Activated naive CD4-positive, alpha-beta T cell treated with anti-CD3 and anti-CD28 coated beads for 36 hours (primary cell): ENCODE data around the gene PTPRU. TPM values are rescaled to one million over a fixed set of nuclear protein-coding genes. Genes with fewer than 3 reads are reported as not detected.

Experiments
- CTCF ChIA-PET: fragments of 350-600 bp; sonication (Branson Sonifier 250); formaldehyde crosslinking; loops from one replicate; lab custom pipeline; 2021; ENCODE audit warnings: antibody characterized with exemption; lab: Charles Lee
- DNase-seq: peaks from one replicate; pipeline ENCODE4 v3.0.0-alpha.2; 2020
- H3K27ac Mint-ChIP-seq: one replicate; pipeline ENCODE4 v1.8.0; 2021; ENCODE audit warnings: mild to moderate bottlenecking, mixed read lengths
- H3K27me3 Mint-ChIP-seq: one replicate; pipeline ENCODE4 v1.8.0; 2021; ENCODE audit warnings: low read depth, mixed read lengths
- H3K36me3 Mint-ChIP-seq: one replicate; pipeline ENCODE4 v1.8.0; 2021; ENCODE audit warnings: low read depth, mixed read lengths
- H3K4me1 Mint-ChIP-seq: one replicate; pipeline ENCODE4 v1.8.0; 2021; ENCODE audit warnings: low read depth, mixed read lengths
- H3K4me3 Mint-ChIP-seq: one replicate; pipeline ENCODE4 v1.8.0; 2021; ENCODE audit warnings: mild to moderate bottlenecking, moderate library complexity, mixed read lengths
- H3K9me3 Mint-ChIP-seq: one replicate; pipeline ENCODE4 v1.8.0; 2021; ENCODE audit warnings: mixed read lengths
- intact Hi-C: fragments of 100-400 bp; cut with micrococcal nuclease; formaldehyde crosslinking; loops from one replicate; pipeline ENCODE4 v1.15.1; 2023
- total RNA-seq, 2 experiments: library from RNA; stranded (reverse); gene quantifications; one replicate each; pipeline ENCODE4 v1.2.3, GENCODE V29; 2021

Gene PTPRU
- total RNA-seq, 2 experiments from 2014 or later: 0.15 to 0.38 TPM

GRCh38 chr1:29363536-29363935 lies 127.2 kb downstream of the PTPRU start:
- H3K36me3 Mint-ChIP-seq: no peaks in the 10 kb centered on the region
- CTCF ChIA-PET: interaction anchor here (0.6 kb wide), 1 partner anchor 279 kb away, joined by 3 read pairs; no protein-coding TSS in a partner anchor

GRCh38 chr1:29364101-29364678 lies 127.9 kb downstream of the PTPRU start:
- Mint-ChIP-seq H3K27me3 (peaks cover 19% of the 10 kb centered on the region), H3K4me3 (no peak overlapping the region), H3K9me3 (peaks cover 2% of the 10 kb centered on the region), H3K36me3 (no peaks in the 10 kb centered on the region), H3K27ac (no peak overlapping the region), H3K4me1 (no peaks in the 10 kb centered on the region)
- no peak for DNase-seq
- CTCF ChIA-PET: no interaction called here
- intact Hi-C loops: no loop called here

More at GRCh38 chr1:29363536-29363935, 127.2 kb downstream of the PTPRU start:
- H3K4me3 Mint-ChIP-seq: no peak overlapping the region
- peaks cover 17% of the 10 kb centered on the region for H3K27me3 Mint-ChIP-seq
- H3K4me1 Mint-ChIP-seq: no peaks in the 10 kb centered on the region
- no peak overlapping the region for H3K27ac Mint-ChIP-seq
- DNase-seq: no peak
- intact Hi-C loops: no loop called here
- H3K9me3 Mint-ChIP-seq: peaks cover 2% of the 10 kb centered on the region

GRCh38 chr1:29365906-29366670 lies 129.8 kb downstream of the PTPRU start:
- no peaks in the 10 kb centered on the region for H3K36me3 Mint-ChIP-seq
- DNase-seq: no peak
- H3K27ac Mint-ChIP-seq: no peak overlapping the region
- CTCF ChIA-PET: no interaction called here
- H3K9me3 Mint-ChIP-seq: peaks cover 2% of the 10 kb centered on the region
- no peak overlapping the region for H3K4me3 Mint-ChIP-seq
- H3K27me3 Mint-ChIP-seq: peaks cover 27% of the 10 kb centered on the region
- intact Hi-C loops: no loop called here
- no peaks in the 10 kb centered on the region for H3K4me1 Mint-ChIP-seq

- intact Hi-C loops: no loop called here
- Mint-ChIP-seq H3K27me3 (peaks cover 20% of the 10 kb centered on the region), H3K27ac (no peak overlapping the region), H3K4me1 (no peaks in the 10 kb centered on the region), H3K4me3 (no peak overlapping the region), H3K36me3 (no peaks in the 10 kb centered on the region), H3K9me3 (peaks cover 2% of the 10 kb centered on the region)
- CTCF ChIA-PET: interaction anchor here (2.2 kb wide), 1 partner anchor 9 kb away, joined by 5 read pairs; no protein-coding TSS in a partner anchor
- DNase-seq: no peak
These were observed 132.9 kb downstream of the PTPRU start for GRCh38 chr1:29368936-29369932.

- Mint-ChIP-seq H3K36me3 (no peaks in the 10 kb centered on the region), H3K27ac (no peak overlapping the region), H3K4me1 (no peaks in the 10 kb centered on the region), H3K4me3 (no peak overlapping the region), H3K27me3 (peaks cover 23% of the 10 kb centered on the region), H3K9me3 (peaks cover 2% of the 10 kb centered on the region)
- no peak for DNase-seq
- intact Hi-C loops: no loop called here
- CTCF ChIA-PET: interaction anchor here (2.2 kb wide), 1 partner anchor 8 kb away, joined by 5 read pairs; no protein-coding TSS in a partner anchor
These were observed 133.7 kb downstream of the PTPRU start for GRCh38 chr1:29370067-29370466.

- DNase-seq: no peak
- Mint-ChIP-seq H3K36me3 (no peaks in the 10 kb centered on the region), H3K4me3 (no peak overlapping the region), H3K9me3 (peaks cover 2% of the 10 kb centered on the region), H3K27me3 (peaks cover 25% of the 10 kb centered on the region), H3K4me1 (no peaks in the 10 kb centered on the region), H3K27ac (no peak overlapping the region)
- CTCF ChIA-PET: interaction anchor here (2.2 kb wide), 1 partner anchor 7 kb away, joined by 5 read pairs; no protein-coding TSS in a partner anchor
- intact Hi-C loops: no loop called here
These were observed 135.0 kb downstream of the PTPRU start for GRCh38 chr1:29371332-29371731.

GRCh38 chr1:29372108-29372507 lies 135.8 kb downstream of the PTPRU start:
- CTCF ChIA-PET: interaction anchor here (0.6 kb wide), 2 partner anchors 572 to 1817 kb away, joined by 3 read pairs; no protein-coding TSS in a partner anchor
- peaks cover 30% of the 10 kb centered on the region for H3K27me3 Mint-ChIP-seq
- no peak overlapping the region for H3K27ac Mint-ChIP-seq
- DNase-seq: no peak
- no peaks in the 10 kb centered on the region for H3K36me3 Mint-ChIP-seq
- intact Hi-C loops: no loop called here
- peaks cover 2% of the 10 kb centered on the region for H3K9me3 Mint-ChIP-seq
- no peaks in the 10 kb centered on the region for H3K4me1 Mint-ChIP-seq
- no peak overlapping the region for H3K4me3 Mint-ChIP-seq

Other genes starting within 250 kb of the PTPRU start
- 1 to 10 TPM; 2.6 to 2.7 TPM for gene TMEM200B, start 112.6 kb upstream of the PTPRU start, total RNA-seq
- 100 to 1,000 TPM; 166 to 170 TPM for gene SRSF4, start 54.6 kb upstream of the PTPRU start, total RNA-seq
- gene MECR, start 5.6 kb upstream of the PTPRU start, total RNA-seq: 10 to 100 TPM; 35.7 to 36.3 TPM